Adrenal gland (tissue), 12 donors: ENCODE measurements around the gene LRATD1. TPM values are rescaled to one million over a fixed set of nuclear protein-coding genes. Genes with fewer than 3 reads are reported as not detected.

ENCODE experiments used
- DNase-seq, 7 donors: peaks; one replicate each; pipeline ENCODE4 v3.0.0-alpha.2; 2019 to 2020
- H3K27ac ChIP-seq, 5 donors: fragments of 200-600 bp; sonication (generic) in 4 of 5; 1 replicate in 3 of 5; 2 replicates in 2 of 5; pipeline versions ENCODE4 v1.5.1 to v1.8.0; 2016 to 2020; ENCODE audit warnings: mild to moderate bottlenecking in 1 of 5
- H3K27me3 ChIP-seq: fragments of 200-600 bp; 2 replicates; pipeline ENCODE4 v1.8.0; 2021
- H3K36me3 ChIP-seq, 2 donors: fragments of 200-600 bp; replicated peaks in 1 of 2; 1 replicate in 1 of 2; 2 replicates in 1 of 2; pipeline versions ENCODE4 v1.5.1 to v1.8.0; 2018 to 2022
- H3K4me1 ChIP-seq, 2 donors: fragments of 200-600 bp; replicated peaks in 1 of 2; 1 replicate in 1 of 2; 2 replicates in 1 of 2; pipeline versions ENCODE4 v1.5.1 to v1.8.0; 2018 to 2021
- H3K4me3 ChIP-seq, 4 donors: fragments of 200-600 bp; sonication (generic) in 3 of 4; one replicate each; pipeline ENCODE4 v1.5.1; 2016 to 2018
- H3K9me3 ChIP-seq, 3 donors: fragments of 200-600 bp; sonication (generic) in 1 of 3; replicated peaks in 1 of 3; 1 replicate in 2 of 3; 2 replicates in 1 of 3; pipeline versions ENCODE4 v1.5.1 to v1.8.0; 2016 to 2021
- CTCF ChIP-seq, 6 experiments: fragments of 450-650 bp in 4 of 6; fragments of 200-600 bp in 2 of 6; sonication (generic) in 1 of 6; IDR thresholded peaks; 1 replicate in 5 of 6; 2 replicates in 1 of 6; pipeline versions ENCODE4 v1.5.1 to v1.8.0; 2016 to 2021; ENCODE audit warnings: antibody characterized with exemption in 6 of 6, mild to moderate bottlenecking in 2 of 6, moderate library complexity in 1 of 6
- POLR2A ChIP-seq, 2 donors: fragments of 450-650 bp; IDR thresholded peaks; one replicate each; pipeline ENCODE4 v1.6.1; 2017; ENCODE audit warnings: antibody characterized with exemption in 2 of 2, mild to moderate bottlenecking in 2 of 2, moderate library complexity in 1 of 2
- WGBS, 4 donors: extraction: QIAGEN DNeasy Blood & Tissue Kit in 2 of 4; methylation state at CpG; one replicate each; pipeline versions ENCODE4 v1.1.5 to v1.1.7; 2013 to 2017; 5-methylcytosine and 5-hydroxymethylcytosine counted together
- intact Hi-C, 2 donors: fragments of 100-400 bp; cut with DNase I; formaldehyde crosslinking; loops; one replicate each; pipeline versions ENCODE4 v1.14.1 to v1.15.0; 2022 to 2023
- polyA plus RNA-seq, 3 donors: library from polyadenylated mRNA; stranded (reverse); fragments of 200-250 nt in 2 of 3; fragments of 350-450 nt in 1 of 3; fragmentation: Illumina TruSeq in 1 of 3; extraction: RNeasy Lipid Tissue Mini Kit (QIAGEN cat#74804) in 1 of 3; gene quantifications; one replicate each; pipeline ENCODE4 v1.2.3, GENCODE V29; 2013 to 2014
- total RNA-seq, 9 donors: library from RNA; depleted of rRNA in 4 of 9; stranded (reverse); fragments of >200 nt in 4 of 9; fragments of 120-200 nt in 1 of 9; fragmentation: NEBNext Ultra II Directional in 1 of 9; extraction: Animal tissue kit (Norgen Biotek cat#: 25700) in 1 of 9; gene quantifications; one replicate each; pipeline versions ENCODE4 v1.1.0 to v1.2.4, GENCODE V29; 2013 to 2023
- donor health status: healthy with polysubstance abuse.
- donor health status: Bipolar disorder and iron deficiency.
- donor health status: DM: yes; HTN: yes; CAD: no.
- donor health status: DM: no; HTN: no; CAD: no.
- donor health status: DM: no; HTN: no; CAD: no.
- donor health status: DM: yes; HTN: yes; CAD: no.

Gene LRATD1
- total and polyA plus RNA-seq, 12 donors = 1.2 to 5.0 (median 2.5) TPM

GRCh38 chr2:14673351-14673875, 40.9 kb downstream of the LRATD1 start:
- no peaks in the 10 kb centered on the region for H3K27me3 ChIP-seq
- H3K4me3 ChIP-seq = no peak overlapping the region
- no peak for DNase-seq
- intact Hi-C loops = no loop called here
- H3K27ac ChIP-seq = no peak overlapping the region
- peaks cover 0 to 13% of the 10 kb centered on the region in 2 donors for H3K4me1 ChIP-seq
- no peak for TF ChIP-seq POLR2A (IDR thresholded peaks at IDR 0.05)
- no peak for TF ChIP-seq CTCF (IDR thresholded peaks at IDR 0.05)
- H3K9me3 ChIP-seq = no peaks in the 10 kb centered on the region
- 83 to 86% (median 84%) methylated on average over 8 of the region's 8 CpGs for WGBS, 4 donors
- no peaks in the 10 kb centered on the region for H3K36me3 ChIP-seq

- Histone ChIP-seq H3K27me3 (no peaks in the 10 kb centered on the region), H3K27ac (no peak overlapping the region), H3K9me3 (no peaks in the 10 kb centered on the region), H3K4me1 (peaks cover 0 to 16% of the 10 kb centered on the region in 2 donors), H3K4me3 (no peak overlapping the region), H3K36me3 (no peaks in the 10 kb centered on the region)
- no peak for DNase-seq
- WGBS, 4 donors = 84 to 100% (median 90%) methylated on average over 1 of the region's 1 CpG
- TF ChIP-seq CTCF (IDR thresholded peaks at IDR 0.05) = no peak
- no peak for TF ChIP-seq POLR2A (IDR thresholded peaks at IDR 0.05)
- intact Hi-C loops = no loop called here
Observed at GRCh38 chr2:14675489-14675888, 43.0 kb downstream of the LRATD1 start.

- Histone ChIP-seq H3K36me3 (no peaks in the 10 kb centered on the region), H3K4me3 (no peak overlapping the region), H3K27me3 (no peaks in the 10 kb centered on the region), H3K27ac (no peak overlapping the region), H3K9me3 (no peaks in the 10 kb centered on the region), H3K4me1 (peaks cover 0 to 16% of the 10 kb centered on the region in 2 donors)
- intact Hi-C loops = no loop called here
- no peak for DNase-seq
- no peak for TF ChIP-seq POLR2A (IDR thresholded peaks at IDR 0.05)
- TF ChIP-seq CTCF (IDR thresholded peaks at IDR 0.05) = no peak
Observed at GRCh38 chr2:14676371-14676770, 43.9 kb downstream of the LRATD1 start.

- peaks cover 0 to 16% of the 10 kb centered on the region in 2 donors for H3K4me1 ChIP-seq
- no peaks in the 10 kb centered on the region for H3K9me3 ChIP-seq
- intact Hi-C loops = no loop called here
- TF ChIP-seq POLR2A (IDR thresholded peaks at IDR 0.05) = no peak
- TF ChIP-seq CTCF (IDR thresholded peaks at IDR 0.05) = no peak
- no peak overlapping the region for H3K27ac ChIP-seq
- H3K36me3 ChIP-seq = no peaks in the 10 kb centered on the region
- H3K4me3 ChIP-seq = no peak overlapping the region
- 36 to 41% (median 37%) methylated on average over 1 of the region's 1 CpG for WGBS, 4 donors
- no peak for DNase-seq
- no peaks in the 10 kb centered on the region for H3K27me3 ChIP-seq
Observed at GRCh38 chr2:14677039-14677438, 44.5 kb downstream of the LRATD1 start.
